C4-2B (cell line): ENCODE measurements around the gene CACTIN.

Experiments
- ZFX ChIP-seq: fragments of 450-650 bp; IDR thresholded peaks from 2 replicates; pipeline ENCODE4 v1.6.1; 2017
- TF ChIP-seq, protein P1 (sequence below): fragments of 450-650 bp; conservative IDR thresholded peaks from 2 replicates; pipeline ENCODE4 v1.5.1; 2017; ENCODE audit warnings: mild to moderate bottlenecking

DNA sequence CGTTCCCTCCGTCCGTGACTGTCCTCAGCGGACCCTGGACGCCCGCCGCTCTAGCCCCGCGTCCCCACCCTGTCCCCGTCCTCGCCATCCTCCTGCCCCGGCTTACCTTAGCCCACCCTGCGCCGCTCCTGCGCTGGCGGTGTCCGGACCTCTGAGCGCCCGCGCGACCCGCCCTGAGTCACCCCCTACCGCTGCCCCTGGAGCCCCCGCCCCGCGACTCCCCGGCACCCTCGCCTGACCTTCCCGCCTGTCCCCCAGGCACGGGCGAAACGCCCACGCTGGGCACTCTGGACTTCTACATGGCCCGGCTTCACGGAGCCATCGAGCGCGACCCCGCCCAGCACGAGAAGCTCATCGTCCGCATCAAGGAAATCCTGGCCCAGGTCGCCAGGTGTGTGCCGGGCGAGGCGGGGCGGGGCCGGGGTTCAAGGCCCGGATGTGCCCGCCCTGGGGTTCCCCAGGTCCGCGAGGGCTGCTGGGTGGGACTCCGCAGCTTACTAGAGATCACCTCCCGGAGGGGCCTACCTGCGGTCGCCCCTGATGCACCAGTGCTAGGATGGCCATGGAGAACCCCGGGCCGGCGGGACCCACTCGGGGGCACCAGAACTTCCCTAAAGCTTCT is 48.8 kb downstream of the CACTIN start:
- TF ChIP-seq, protein P1, sequence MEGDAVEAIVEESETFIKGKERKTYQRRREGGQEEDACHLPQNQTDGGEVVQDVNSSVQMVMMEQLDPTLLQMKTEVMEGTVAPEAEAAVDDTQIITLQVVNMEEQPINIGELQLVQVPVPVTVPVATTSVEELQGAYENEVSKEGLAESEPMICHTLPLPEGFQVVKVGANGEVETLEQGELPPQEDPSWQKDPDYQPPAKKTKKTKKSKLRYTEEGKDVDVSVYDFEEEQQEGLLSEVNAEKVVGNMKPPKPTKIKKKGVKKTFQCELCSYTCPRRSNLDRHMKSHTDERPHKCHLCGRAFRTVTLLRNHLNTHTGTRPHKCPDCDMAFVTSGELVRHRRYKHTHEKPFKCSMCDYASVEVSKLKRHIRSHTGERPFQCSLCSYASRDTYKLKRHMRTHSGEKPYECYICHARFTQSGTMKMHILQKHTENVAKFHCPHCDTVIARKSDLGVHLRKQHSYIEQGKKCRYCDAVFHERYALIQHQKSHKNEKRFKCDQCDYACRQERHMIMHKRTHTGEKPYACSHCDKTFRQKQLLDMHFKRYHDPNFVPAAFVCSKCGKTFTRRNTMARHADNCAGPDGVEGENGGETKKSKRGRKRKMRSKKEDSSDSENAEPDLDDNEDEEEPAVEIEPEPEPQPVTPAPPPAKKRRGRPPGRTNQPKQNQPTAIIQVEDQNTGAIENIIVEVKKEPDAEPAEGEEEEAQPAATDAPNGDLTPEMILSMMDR = no peak
- TF ChIP-seq ZFX = no peak
